GM18951 (cell line): ENCODE measurements around the gene TNFRSF14.

Source experiments
- POLR2A ChIP-seq: IDR thresholded peaks from 4 replicates; pipeline ENCODE4 v1.6.1; 2011; ENCODE audit warnings: mild to moderate bottlenecking; ENCODE audit not compliant: insufficient read length, insufficient read depth; ENCODE audit errors: extremely low read depth
- in situ Hi-C: fragments of 300-500 bp; cut with MboI; formaldehyde crosslinking; loops from one replicate; pipeline ENCODE4 v1.12.0; 2022; ENCODE audit warnings: low sequenced_read_pairs, mixed read lengths, inconsistent platforms; ENCODE audit not compliant: unreplicated experiment

TNFRSF14 gene

GRCh38 chr1:2587860-2588571 lies 31.8 kb downstream of the TNFRSF14 start:
- in situ Hi-C loops = no loop called here
- no peak for TF ChIP-seq POLR2A

- in situ Hi-C loops = no loop called here
- TF ChIP-seq POLR2A = no peak
These were observed 32.7 kb downstream of the TNFRSF14 start for GRCh38 chr1:2588661-2589430.

DNA sequence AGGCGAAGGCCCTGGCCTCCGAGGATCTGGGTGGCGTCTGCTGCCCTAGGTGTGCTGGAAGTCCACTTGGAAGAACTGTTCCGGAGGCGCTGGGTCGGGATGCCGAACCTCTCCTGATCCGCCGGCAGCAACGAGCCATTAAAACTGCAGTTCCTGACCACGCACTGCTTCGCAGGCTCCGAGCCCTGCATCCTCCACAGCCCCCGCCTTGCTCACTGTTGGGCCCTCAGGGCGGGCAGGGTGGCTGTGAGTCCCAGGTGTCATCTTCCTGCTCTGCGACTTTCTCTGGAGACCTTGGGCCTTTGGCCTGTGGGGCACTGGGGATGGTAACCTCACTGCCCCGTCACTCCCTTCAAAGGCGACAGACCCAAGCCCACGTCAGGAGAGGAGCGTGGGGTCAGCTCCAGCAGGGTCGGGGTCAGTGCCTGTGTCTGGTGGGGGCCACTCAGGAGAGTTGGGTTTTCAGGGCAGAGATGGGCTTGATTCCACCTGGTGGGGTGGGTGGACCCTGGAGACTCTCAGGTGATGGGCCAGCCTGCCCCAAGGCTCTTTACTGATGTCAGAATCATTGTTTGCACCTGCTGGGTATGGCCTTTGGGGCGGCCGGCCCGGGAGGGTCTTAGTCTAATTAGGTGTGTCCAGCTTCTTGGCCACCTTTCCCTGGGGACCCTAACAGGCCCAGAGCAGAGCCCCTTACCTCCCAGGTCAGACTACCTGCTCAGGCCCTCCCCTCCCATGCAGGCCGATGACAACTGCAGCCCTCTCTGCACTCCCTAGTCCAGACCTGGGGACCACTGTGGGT lies 33.5 kb downstream of the TNFRSF14 start:
- in situ Hi-C loops = no loop called here

DNA sequence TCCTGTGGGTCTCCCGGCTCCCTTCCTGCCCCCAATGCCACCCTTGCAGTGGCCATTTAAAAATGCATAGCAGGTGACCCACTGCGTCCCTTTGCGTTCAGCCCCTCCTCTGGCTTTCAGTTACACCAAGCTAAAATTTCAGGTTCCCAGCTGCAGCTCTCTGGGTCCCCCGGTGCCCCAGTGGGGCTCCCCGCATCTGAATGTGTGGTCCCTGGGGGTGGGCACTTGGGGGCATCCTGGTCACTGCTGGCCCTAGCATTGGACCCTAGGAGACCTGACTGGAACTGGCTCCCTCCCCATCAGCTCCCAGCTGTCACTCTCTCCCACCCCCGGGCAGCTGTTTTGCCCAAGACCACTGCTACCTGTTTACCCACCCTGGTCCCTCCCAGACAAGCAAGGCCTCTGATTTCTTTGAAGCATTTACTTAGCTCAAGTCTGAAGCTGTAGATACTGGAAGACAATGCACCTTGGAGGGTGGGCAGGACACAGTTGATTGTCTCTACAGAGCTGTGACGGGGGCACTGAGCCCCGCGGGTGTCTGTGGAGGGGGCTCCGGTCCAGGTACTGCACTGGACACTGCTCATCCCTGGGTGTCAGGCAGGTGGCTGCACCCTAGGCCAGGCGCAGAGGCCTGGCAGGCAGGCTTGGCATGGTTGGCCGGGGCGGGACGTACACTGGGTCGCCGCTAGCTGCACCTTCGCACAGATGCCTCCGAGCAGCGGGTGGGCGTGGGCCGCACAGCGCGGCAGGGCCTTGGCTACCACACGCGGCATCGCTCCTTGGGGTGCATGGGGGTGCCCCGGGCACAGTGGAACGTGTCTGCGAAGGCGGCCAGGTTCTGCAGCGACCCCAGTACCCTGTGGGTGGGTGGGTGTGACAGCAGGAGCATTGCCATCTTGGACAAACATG lies 34.3 kb downstream of the TNFRSF14 start:
- no peak for TF ChIP-seq POLR2A
- in situ Hi-C loops = no loop called here

More for the DNA sequence above, 33.5 kb downstream of the TNFRSF14 start:
- TF ChIP-seq POLR2A = no peak

GRCh38 chr1:2591233-2591580 lies 35.0 kb downstream of the TNFRSF14 start:
- in situ Hi-C loops = no loop called here
- no peak for TF ChIP-seq POLR2A

DNA sequence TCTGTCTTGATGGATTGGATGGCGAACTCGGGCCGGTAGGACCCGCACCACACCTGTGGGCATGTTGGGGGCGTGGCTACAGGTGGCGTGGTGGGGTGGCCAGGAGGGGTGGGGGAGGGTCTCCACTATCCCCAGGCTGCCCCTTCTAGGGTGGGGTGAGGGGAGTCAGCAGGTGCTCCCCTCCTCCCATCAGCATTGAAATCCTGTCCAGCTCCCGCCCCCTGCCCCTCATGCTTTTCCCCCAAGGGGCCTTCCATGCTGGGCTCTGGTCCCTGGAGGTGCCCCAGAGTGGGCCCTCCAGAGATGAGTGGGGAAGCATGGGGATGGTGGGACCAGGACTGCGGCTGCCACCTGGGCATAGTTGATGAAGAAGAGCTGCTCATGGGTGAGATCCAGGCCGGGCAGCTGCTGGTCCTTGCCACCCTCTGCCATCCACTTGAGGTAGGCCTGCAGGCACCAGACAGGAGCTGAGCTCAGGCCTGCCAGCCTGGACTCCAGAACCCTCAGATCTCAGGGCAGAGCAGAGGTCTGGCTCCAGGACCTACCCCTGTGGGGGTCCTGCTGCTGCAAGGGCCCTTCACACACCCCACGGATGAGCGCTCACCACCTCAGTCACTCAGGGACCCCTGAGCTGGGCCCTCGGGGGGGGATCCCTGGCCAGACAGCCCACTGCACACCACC lies 35.5 kb downstream of the TNFRSF14 start:
- TF ChIP-seq POLR2A = no peak
- in situ Hi-C loops = no loop called here

GRCh38 chr1:2592672-2593071 lies 36.5 kb downstream of the TNFRSF14 start:
- in situ Hi-C loops = no loop called here

GRCh38 chr1:2593251-2593878 lies 37.2 kb downstream of the TNFRSF14 start:
- in situ Hi-C loops = no loop called here
- TF ChIP-seq POLR2A = no peak

More at GRCh38 chr1:2592672-2593071, 36.5 kb downstream of the TNFRSF14 start:
- no peak for TF ChIP-seq POLR2A

GRCh38 chr1:2594001-2594640 lies 38.0 kb downstream of the TNFRSF14 start:
- no peak for TF ChIP-seq POLR2A
- in situ Hi-C loops = no loop called here

DNA sequence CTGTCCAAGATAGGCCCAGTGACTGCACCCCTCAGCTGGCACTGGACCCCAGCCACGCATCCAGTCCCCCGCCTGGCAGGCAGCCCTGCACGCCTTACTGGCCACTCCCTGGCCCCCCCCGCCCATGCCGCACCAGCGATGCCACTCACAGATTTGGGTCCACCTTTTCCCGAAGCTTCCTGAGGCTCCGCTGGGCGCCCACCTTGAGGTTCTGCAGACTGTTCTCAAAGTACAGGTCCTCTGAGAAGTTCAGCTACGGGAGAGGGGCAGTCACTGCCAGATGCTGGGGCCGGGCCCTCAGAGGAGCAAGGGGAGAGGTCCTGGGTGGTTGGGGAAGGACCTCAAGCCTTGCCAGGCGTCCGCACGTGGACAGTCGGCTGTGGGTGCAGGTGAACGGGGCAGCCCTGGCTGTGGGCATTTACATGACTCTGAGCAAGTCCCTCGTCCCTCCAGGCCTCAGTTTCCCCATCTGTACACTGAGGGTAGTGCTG lies 38.5 kb downstream of the TNFRSF14 start:
- in situ Hi-C loops = no loop called here
- TF ChIP-seq POLR2A = no peak

DNA sequence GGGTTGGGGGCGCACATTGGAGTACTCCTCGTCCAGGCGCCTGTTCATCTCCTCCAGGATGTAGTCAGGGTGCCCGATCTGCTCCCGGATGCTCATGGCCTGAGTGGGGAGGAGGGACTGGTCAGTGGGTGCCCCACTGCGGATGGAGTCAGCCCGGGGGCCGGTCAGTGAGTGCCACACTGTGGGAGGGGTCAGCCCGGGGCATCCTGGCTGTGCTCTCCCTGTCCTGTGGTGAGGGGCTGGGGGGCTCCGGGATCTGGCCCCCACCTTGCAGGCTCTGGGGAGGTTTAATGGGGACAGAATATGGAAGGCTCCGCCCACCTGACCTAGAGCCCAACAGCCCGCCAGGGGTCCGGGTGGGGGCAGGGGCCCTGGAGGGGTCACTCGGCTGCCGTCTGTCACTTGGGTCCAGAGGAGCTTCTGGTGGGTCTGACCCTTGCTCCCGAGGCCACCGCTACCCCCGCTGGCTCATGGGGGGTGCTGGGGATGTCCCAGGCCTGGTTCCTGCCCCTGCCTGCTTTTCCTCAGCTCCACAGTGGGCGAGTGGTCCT lies 39.2 kb downstream of the TNFRSF14 start:
- TF ChIP-seq POLR2A = no peak
- in situ Hi-C loops = no loop called here
